Esophagus squamous epithelium (tissue), 5 donors: ENCODE data around the gene CCNY. TPM values are rescaled to one million over a fixed set of nuclear protein-coding genes. Genes with fewer than 3 reads are reported as not detected.

Source experiments
- DNase-seq: peaks from one replicate; lab custom pipeline; 2025; lab: John Stamatoyannopoulos, UW
- H3K27ac ChIP-seq, 4 donors: fragments of 200-600 bp; sonication (generic); one replicate each; pipeline ENCODE4 v1.5.1; 2016 to 2019; ENCODE audit warnings: mild to moderate bottlenecking in 1 of 4
- H3K27me3 ChIP-seq, 4 donors: fragments of 200-600 bp; sonication (generic); 1 replicate in 3 of 4; 2 replicates in 1 of 4; pipeline versions ENCODE4 v1.5.1 to v1.6.0; 2017 to 2021; ENCODE audit warnings: antibody characterized with exemption in 1 of 4
- H3K36me3 ChIP-seq, 3 donors: fragments of 200-600 bp; sonication (generic); one replicate each; pipeline ENCODE4 v1.5.1; 2016 to 2019
- H3K4me1 ChIP-seq, 3 donors: fragments of 200-600 bp; sonication (generic); one replicate each; pipeline ENCODE4 v1.5.1; 2017 to 2019
- H3K4me3 ChIP-seq, 4 donors: fragments of 200-600 bp; sonication (generic); 1 replicate in 3 of 4; 2 replicates in 1 of 4; pipeline ENCODE4 v1.5.1; 2016 to 2019; ENCODE audit warnings: mild to moderate bottlenecking in 2 of 4, moderate library complexity in 1 of 4
- H3K9me3 ChIP-seq, 3 donors: fragments of 200-600 bp; sonication (generic); one replicate each; pipeline ENCODE4 v1.5.1; 2016 to 2019
- CTCF ChIP-seq, 6 experiments: fragments of 450-650 bp in 4 of 6; fragments of 200-600 bp in 2 of 6; sonication (generic) in 2 of 6; IDR thresholded peaks; one replicate each; pipeline ENCODE4 v1.5.1; 2016 to 2019; ENCODE audit warnings: antibody characterized with exemption in 6 of 6, mild to moderate bottlenecking in 4 of 6, moderate library complexity in 4 of 6
- POLR2A ChIP-seq, 4 donors: fragments of 450-650 bp; IDR thresholded peaks; one replicate each; pipeline ENCODE4 v1.6.1; 2017; ENCODE audit warnings: antibody characterized with exemption in 4 of 4, mild to moderate bottlenecking in 4 of 4, moderate library complexity in 3 of 4
- WGBS, 2 donors: methylation state at CpG; one replicate each; pipeline ENCODE4 v1.1.5; 2018; 5-methylcytosine and 5-hydroxymethylcytosine counted together
- intact Hi-C: fragments of 100-400 bp; cut with DNase I; formaldehyde crosslinking; loops from one replicate; pipeline ENCODE4 v1.15.0; 2022
- total RNA-seq, 4 donors: library from RNA; depleted of rRNA; stranded (reverse); fragments of >200 nt; gene quantifications; one replicate each; pipeline ENCODE4 v1.1.0, GENCODE V29; 2016
- donor health status: DM: yes; HTN: yes; CAD: no.

Gene CCNY
- total RNA-seq, 4 donors from 2014 or later, result 24.1 to 41.5 (median 30.4) TPM

GRCh38 chr10:35575640-35576039 lies 239.3 kb downstream of the CCNY start:
- WGBS, 2 donors, result 92 to 95% methylated on average over 9 of the region's 9 CpGs
- TF ChIP-seq POLR2A (IDR thresholded peaks at IDR 0.05), result no peak
- TF ChIP-seq CTCF (IDR thresholded peaks at IDR 0.05), result no peak
- H3K4me3 ChIP-seq, result no peak overlapping the region
- H3K36me3 ChIP-seq, result peaks cover 0 to 45% (median 0%) of the 10 kb centered on the region in 3 donors
- no peak for DNase-seq
- H3K4me1 ChIP-seq, result no peaks in the 10 kb centered on the region
- H3K9me3 ChIP-seq, result no peaks in the 10 kb centered on the region
- intact Hi-C loops, result no loop called here
- H3K27ac ChIP-seq, result no peak overlapping the region
- H3K27me3 ChIP-seq, result peaks cover 0 to 16% (median 0%) of the 10 kb centered on the region in 4 donors

GRCh38 chr10:35576730-35577129 lies 240.4 kb downstream of the CCNY start:
- WGBS, 2 donors, result 81 to 95% methylated on average over 2 to 3 of the region's 3 CpGs
- TF ChIP-seq POLR2A (IDR thresholded peaks at IDR 0.05) (no peak), CTCF (IDR thresholded peaks at IDR 0.05) (no peak)
- Histone ChIP-seq H3K9me3 (no peaks in the 10 kb centered on the region), H3K36me3 (peaks cover 0 to 37% (median 0%) of the 10 kb centered on the region in 3 donors), H3K4me3 (no peak overlapping the region), H3K27me3 (peaks cover 0 to 27% (median 0%) of the 10 kb centered on the region in 4 donors), H3K4me1 (no peaks in the 10 kb centered on the region), H3K27ac (no peak overlapping the region)
- no peak for DNase-seq
- intact Hi-C loops, result no loop called here

DNA sequence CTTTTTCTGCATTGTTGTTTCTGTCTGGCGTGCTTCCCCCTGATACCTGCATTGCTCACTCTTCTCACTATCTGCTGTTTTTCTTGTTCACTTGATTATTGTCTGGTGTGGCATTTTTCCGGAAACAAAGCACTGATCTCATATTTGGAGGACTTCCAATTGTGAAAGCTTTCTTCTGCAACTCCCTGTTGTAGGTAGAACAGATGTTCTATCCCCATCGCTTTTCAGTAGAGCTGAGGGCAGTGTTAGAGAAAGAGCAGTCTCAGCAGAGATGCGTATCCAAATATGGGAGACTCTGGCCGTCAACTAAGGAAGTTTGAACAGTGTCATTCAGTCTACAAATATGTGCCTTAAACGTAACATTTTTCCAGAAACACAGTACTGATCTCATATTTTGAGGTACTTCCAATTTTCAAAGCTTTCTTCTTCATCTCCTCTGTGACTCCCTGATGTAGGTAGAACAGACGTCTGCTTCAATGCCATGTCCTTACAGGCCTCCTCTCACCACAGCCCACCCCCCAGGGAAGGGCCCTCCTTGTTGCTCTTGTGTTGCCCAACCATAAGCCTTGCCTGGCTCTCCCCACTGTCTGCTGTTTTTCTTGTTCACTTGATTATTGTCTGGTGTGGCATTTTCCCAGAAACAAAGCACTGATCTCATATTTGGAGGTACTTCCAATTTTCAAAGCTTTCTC lies 241.8 kb downstream of the CCNY start:
- Histone ChIP-seq H3K27ac (no peak overlapping the region), H3K9me3 (no peaks in the 10 kb centered on the region), H3K27me3 (peaks cover 0 to 30% (median 0%) of the 10 kb centered on the region in 4 donors), H3K4me3 (no peak overlapping the region), H3K4me1 (no peaks in the 10 kb centered on the region), H3K36me3 (peaks cover 0 to 25% (median 0%) of the 10 kb centered on the region in 3 donors)
- intact Hi-C loops, result no loop called here
- 57 to 62% methylated on average over 7 of the region's 7 CpGs for WGBS, 2 donors
- no peak for DNase-seq
- TF ChIP-seq CTCF (IDR thresholded peaks at IDR 0.05) (no peak), POLR2A (IDR thresholded peaks at IDR 0.05) (no peak)

- TF ChIP-seq POLR2A (IDR thresholded peaks at IDR 0.05) (no peak), CTCF (IDR thresholded peaks at IDR 0.05) (no peak)
- DNase-seq, result no peak
Measured at GRCh38 chr10:35578618-35578956, 242.3 kb downstream of the CCNY start.

GRCh38 chr10:35579116-35579515 lies 242.8 kb downstream of the CCNY start:
- intact Hi-C loops, result no loop called here
- Histone ChIP-seq H3K9me3 (no peaks in the 10 kb centered on the region), H3K4me1 (no peaks in the 10 kb centered on the region), H3K27ac (no peak overlapping the region), H3K36me3 (peaks cover 0 to 16% (median 0%) of the 10 kb centered on the region in 3 donors), H3K27me3 (peaks cover 0 to 32% (median 0%) of the 10 kb centered on the region in 4 donors), H3K4me3 (no peak overlapping the region)
- WGBS, 2 donors, result 79 to 81% methylated on average over 3 of the region's 3 CpGs
- DNase-seq, result no peak
- TF ChIP-seq POLR2A (IDR thresholded peaks at IDR 0.05), result no peak
- TF ChIP-seq CTCF (IDR thresholded peaks at IDR 0.05), result no peak

More at GRCh38 chr10:35578618-35578956, 242.3 kb downstream of the CCNY start:
- Histone ChIP-seq H3K27ac (no peak overlapping the region), H3K4me3 (no peak overlapping the region), H3K9me3 (no peaks in the 10 kb centered on the region), H3K36me3 (peaks cover 0 to 20% (median 0%) of the 10 kb centered on the region in 3 donors), H3K27me3 (peaks cover 0 to 30% (median 0%) of the 10 kb centered on the region in 4 donors), H3K4me1 (no peaks in the 10 kb centered on the region)
- WGBS, 2 donors, result 68 to 83% methylated on average over 2 to 4 of the region's 4 CpGs
- intact Hi-C loops, result no loop called here
